Uterus (tissue), 2 donors: ENCODE measurements around the gene PGK1.

ENCODE experiments used
- CTCF ChIP-seq, 4 experiments: fragments of 200-600 bp in 2 of 4; fragments of 450-650 bp in 2 of 4; sonication (generic) in 2 of 4; IDR thresholded peaks; one replicate each; pipeline ENCODE4 v1.5.1; 2016 to 2019; ENCODE audit warnings: antibody characterized with exemption in 4 of 4, mild to moderate bottlenecking in 2 of 4, moderate library complexity in 1 of 4
- POLR2A ChIP-seq, 2 donors: fragments of 450-650 bp; IDR thresholded peaks; one replicate each; pipeline ENCODE4 v1.6.1; 2016; ENCODE audit warnings: antibody characterized with exemption in 2 of 2, mild to moderate bottlenecking in 1 of 2, moderate library complexity in 1 of 2

GRCh38 chrX:78165425-78165824, 61.4 kb downstream of the PGK1 start:
- no peak for TF ChIP-seq CTCF (IDR thresholded peaks at IDR 0.05)
- TF ChIP-seq POLR2A (IDR thresholded peaks at IDR 0.05): no peak
